ENCODE results near the gene PDIA5. TPM values are rescaled to one million over a fixed set of nuclear protein-coding genes. Genes with fewer than 3 reads are reported as not detected.

Gene PDIA5
- total RNA-seq, 2 experiments from 2014 or later, result 2.2 to 3.0 TPM

- Mint-ChIP-seq H3K9me3 (no peaks in the 10 kb centered on the region), H3K36me3 (ENCODE audit: low read depth) (peaks cover 27% of the 10 kb centered on the region), H3K27ac (no peak overlapping the region), H3K27me3 (no peaks in the 10 kb centered on the region), H3K4me3 (no peak overlapping the region), H3K4me1 (ENCODE audit: low read depth) (peaks cover 25% of the 10 kb centered on the region)
- H3K9me3 ChIP-seq (ENCODE audit: control insufficient read depth in 1 of 2, insufficient read depth in 1 of 2, low read length in 2 of 2), result no peaks in the 10 kb centered on the region
- no peaks in the 10 kb centered on the region for H3K27me3 ChIP-seq (ENCODE audit: control insufficient read depth in 1 of 2, insufficient read depth in 2 of 2, low read length in 2 of 2)
- H3K36me3 ChIP-seq (ENCODE audit: insufficient read depth, low read length), result peaks cover 6% of the 10 kb centered on the region
- ChIA-PET POLR2A (no interaction called here), CTCF (no interaction called here)
- H3K4me3 ChIP-seq (ENCODE audit: low read length), result no peak overlapping the region
- intact Hi-C loops (cut with DNase I, micrococcal nuclease), result no loop called here
- no peak for TF ChIP-seq CTCF (IDR thresholded peaks at IDR 0.05)
- DNase-seq (no peak), ATAC-seq (ENCODE audit: poor library complexity) (no peak)
- peaks cover 17% of the 10 kb centered on the region for H3K4me1 ChIP-seq (ENCODE audit: insufficient read depth, low read length)
- no peak overlapping the region for H3K27ac ChIP-seq (ENCODE audit: low read depth in 1 of 2, low read length in 2 of 2)
Observed at GRCh38 chr3:123092243-123092642, 25.4 kb downstream of the PDIA5 start.

- intact Hi-C loops (cut with DNase I, micrococcal nuclease), result no loop called here
- CTCF ChIA-PET, result no interaction called here
- peaks cover 14% of the 10 kb centered on the region for H3K36me3 ChIP-seq (ENCODE audit: insufficient read depth, low read length)
- H3K27me3 Mint-ChIP-seq, result no peaks in the 10 kb centered on the region
- peaks cover 17% of the 10 kb centered on the region for H3K4me1 ChIP-seq (ENCODE audit: insufficient read depth, low read length)
- DNase-seq, result no peak
- peaks cover 25% of the 10 kb centered on the region for H3K4me1 Mint-ChIP-seq (ENCODE audit: low read depth)
- no peak overlapping the region for H3K27ac ChIP-seq (ENCODE audit: low read depth in 1 of 2, low read length in 2 of 2)
- ATAC-seq (ENCODE audit: poor library complexity), result no peak
- no peak overlapping the region for H3K27ac Mint-ChIP-seq
- no peaks in the 10 kb centered on the region for H3K9me3 ChIP-seq (ENCODE audit: control insufficient read depth in 1 of 2, insufficient read depth in 1 of 2, low read length in 2 of 2)
- POLR2A ChIA-PET, result no interaction called here
- H3K4me3 Mint-ChIP-seq, result no peak overlapping the region
- peaks cover 27% of the 10 kb centered on the region for H3K36me3 Mint-ChIP-seq (ENCODE audit: low read depth)
- H3K4me3 ChIP-seq (ENCODE audit: low read length), result no peak overlapping the region
- no peaks in the 10 kb centered on the region for H3K27me3 ChIP-seq (ENCODE audit: control insufficient read depth in 1 of 2, insufficient read depth in 2 of 2, low read length in 2 of 2)
- TF ChIP-seq CTCF (IDR thresholded peaks at IDR 0.05), result no peak
- no peaks in the 10 kb centered on the region for H3K9me3 Mint-ChIP-seq
Observed at GRCh38 chr3:123093696-123094095, 26.9 kb downstream of the PDIA5 start.

GRCh38 chr3:123094516-123095313 lies 27.9 kb downstream of the PDIA5 start:
- POLR2A ChIA-PET, result no interaction called here
- peaks cover 20% of the 10 kb centered on the region for H3K36me3 ChIP-seq (ENCODE audit: insufficient read depth, low read length)
- no peaks in the 10 kb centered on the region for H3K27me3 ChIP-seq (ENCODE audit: control insufficient read depth in 1 of 2, insufficient read depth in 2 of 2, low read length in 2 of 2)
- ATAC-seq (ENCODE audit: poor library complexity) (no peak), DNase-seq (no peak)
- no peaks in the 10 kb centered on the region for H3K27me3 Mint-ChIP-seq
- H3K27ac Mint-ChIP-seq, result no peak overlapping the region
- H3K4me3 ChIP-seq (ENCODE audit: low read length), result no peak overlapping the region
- H3K9me3 ChIP-seq (ENCODE audit: control insufficient read depth in 1 of 2, insufficient read depth in 1 of 2, low read length in 2 of 2), result no peaks in the 10 kb centered on the region
- CTCF ChIA-PET, result no interaction called here
- peaks cover 33% of the 10 kb centered on the region for H3K36me3 Mint-ChIP-seq (ENCODE audit: low read depth)
- no peak overlapping the region for H3K27ac ChIP-seq (ENCODE audit: low read depth in 1 of 2, low read length in 2 of 2)
- no peak for TF ChIP-seq CTCF (IDR thresholded peaks at IDR 0.05)
- H3K4me1 Mint-ChIP-seq (ENCODE audit: low read depth), result peaks cover 25% of the 10 kb centered on the region
- no peak overlapping the region for H3K4me3 Mint-ChIP-seq
- H3K9me3 Mint-ChIP-seq, result no peaks in the 10 kb centered on the region
- intact Hi-C loops (cut with DNase I, micrococcal nuclease), result no loop called here
- H3K4me1 ChIP-seq (ENCODE audit: insufficient read depth, low read length), result peaks cover 17% of the 10 kb centered on the region
